ENCODE data around the gene CATSPERZ. TPM values are rescaled to one million over a fixed set of nuclear protein-coding genes. Genes with fewer than 3 reads are reported as not detected.

CATSPERZ gene
- total and polyA plus RNA-seq, 9 of the 15 experiments (the other 6 are each of a cell fraction or from before 2014, with no cell fraction given): 0.86 to 8.5 (median 3.5) TPM

- ATAC-seq (peak; percentile 95), DNase-seq (ENCODE audit: extremely low read depth in 1 of 4, low spot score in 3 of 4) (peak; percentile 95 to 97 (median 96)), FAIRE-seq (no peak)
- H3K9me1 ChIP-seq (ENCODE audit: control insufficient read depth, insufficient read depth, low read length): no peaks in the 10 kb centered on the region
- H2AFZ ChIP-seq (ENCODE audit: low read depth, low read length): peak overlapping the region; percentile 77
- in situ Hi-C loops (cut with MboI): no loop called here
- no peaks in the 10 kb centered on the region for H3K9me3 ChIP-seq (replicated peaks; ENCODE audit: control insufficient read depth, insufficient read depth, low read depth, low read length)
- no TSS peak for BruUV-seq (replicated peaks)
- H3K27ac ChIP-seq (ENCODE audit: extremely low read depth, low read depth, low read length): peak overlapping the region; percentile 54
- POLR2A ChIA-PET: interaction anchor here (0.6 to 2.6 kb wide), 12 partner anchors 11 to 523 kb away, joined by 3 to 20 read pairs (median 3); partner anchors contain the start of genes PRDX5 and TRMT112
- intact Hi-C loops (cut with micrococcal nuclease): loop anchor here (2.0 kb wide), 1 partner anchor 37 kb away; the partner anchor contains the start of gene ESRRA
- 18% methylated on average over 49 of the region's 55 CpGs for WGBS (ENCODE audit: insufficient coverage, low coverage, missing lambda C conversion rate)
- peak overlapping the region; percentile 51 for H3K4me2 ChIP-seq (ENCODE audit: insufficient read depth, low read length)
- no peaks in the 10 kb centered on the region for H3K27me3 ChIP-seq (ENCODE audit: control insufficient read depth in 2 of 2, insufficient read depth in 2 of 2, low read length in 2 of 2)
- H3K4me1 ChIP-seq (replicated peaks in 1 of 2; ENCODE audit: control insufficient read depth in 2 of 2, insufficient read depth in 2 of 2, low read length in 2 of 2): peaks cover 26 to 54% of the 10 kb centered on the region in 2 experiments; a peak in 4 of 5 replicates
- CTCF ChIA-PET (ENCODE audit: low intra/inter-chr PET ratio): interaction anchor here (0.6 to 2.0 kb wide), 3 partner anchors 14 to 1229 kb away, joined by 4 to 8 read pairs (median 4); partner anchors contain the start of genes PRDX5 and TRMT112
- H4K20me1 ChIP-seq (replicated peaks; ENCODE audit: control insufficient read depth, insufficient read depth, low read length): no peaks in the 10 kb centered on the region; the same call in 1 of the 2 replicates
- peak overlapping the region; percentile 39 for H3K4me3 ChIP-seq
- H3K9ac ChIP-seq (ENCODE audit: insufficient read depth in 1 of 2, low read depth in 2 of 2, low read length in 2 of 2): peak overlapping the region; percentile 56 to 84
- H3K79me2 ChIP-seq (ENCODE audit: control insufficient read depth, insufficient read depth, low read length): no peaks in the 10 kb centered on the region
- no peaks in the 10 kb centered on the region for H3K36me3 ChIP-seq (ENCODE audit: control insufficient read depth, insufficient read depth, low read length)
- TF ChIP-seq MXI1 (IDR thresholded peaks at IDR 0.05; ENCODE audit: low read depth, low read length) (peak; percentile 22; the same call in 1 of the 2 replicates), ZNF583 (CRISPR knock-in tag; IDR thresholded peaks at IDR 0.05) (0 out of 2 replicates have a peak, but pooled peaks have one; percentile 15), SMAD4 (CRISPR knock-in tag; conservative IDR thresholded peaks at IDR 0.05) (peak; percentile 83), XRCC5 (IDR thresholded peaks at IDR 0.05; ENCODE audit: low read depth, low read length) (0 out of 2 replicates have a peak, but pooled peaks have one; percentile 50), GABPB1 (CRISPR knock-in tag; IDR thresholded peaks at IDR 0.05) (peak; percentile 58; the same call in 1 of the 2 replicates), ZBTB34 (CRISPR knock-in tag; IDR thresholded peaks at IDR 0.05) (0 out of 2 replicates have a peak, but pooled peaks have one; percentile 48), HNRNPL (IDR thresholded peaks at IDR 0.05; ENCODE audit: low read depth, low read length) (no peak), ARID1B (IDR thresholded peaks at IDR 0.05) (0 out of 2 replicates have a peak, but pooled peaks have one; percentile 18), MTA2 (IDR thresholded peaks at IDR 0.05; ENCODE audit: low read depth) (no peak), TEAD1 (CRISPR knock-in tag; IDR thresholded peaks at IDR 0.05) (0 out of 4 replicates have a peak, but pooled peaks of 1 of the 2 experiments have one; percentile 46), CREB3L1 (IDR thresholded peaks at IDR 0.05; ENCODE audit: borderline replicate concordance, low read depth) (0 out of 2 replicates have a peak, but pooled peaks have one; percentile 28), ZNF511 (CRISPR knock-in tag; IDR thresholded peaks at IDR 0.05) (peak; percentile 59; the same call in 1 of the 2 replicates), SIX5 (IDR thresholded peaks at IDR 0.05; ENCODE audit: borderline replicate concordance in 1 of 2, insufficient read depth in 1 of 2, low read depth in 1 of 2, low read length in 2 of 2) (no peak), POLR2G (IDR thresholded peaks at IDR 0.05; ENCODE audit: low read depth, low read length) (peak; percentile 93), MLX (CRISPR knock-in tag; conservative IDR thresholded peaks at IDR 0.05) (no peak)
Observed at GRCh38 chr11:64341851-64342791, 42.0 kb downstream of the CATSPERZ start.
